Endothelial cell of umbilical vein (primary cell): ENCODE measurements around the gene KLF3. TPM values are rescaled to one million over a fixed set of nuclear protein-coding genes. Genes with fewer than 3 reads are reported as not detected.

ENCODE experiments used
- BruUV-seq: library from RNA; stranded (reverse); fragments of 400-500 nt; replicated peaks from 2 replicates; lab custom pipeline; 2021; lab: Mats Ljungman, UMichigan
- CTCF ChIA-PET: fragments of 300-600, 350-600 bp; sonication (Branson Sonifier 250); formaldehyde crosslinking; loops from one replicate; lab custom pipeline; 2021; ENCODE audit warnings: antibody characterized with exemption, inconsistent platforms; lab: Charles Lee
- POLR2A ChIA-PET: fragments of 300-600, 350-600 bp; sonication (Branson Sonifier 250); formaldehyde crosslinking; loops from one replicate; lab custom pipeline; 2021; ENCODE audit warnings: antibody characterized with exemption, inconsistent platforms; lab: Charles Lee
- DNase-seq: peaks from one replicate; pipeline ENCODE4 v3.0.0-alpha.2; 2011; ENCODE audit warnings: low read depth, low spot score
- FAIRE-seq: peaks from 2 replicates; lab custom pipeline; 2011; peaks lifted over from hg19 to GRCh38; lab: Jason Lieb, UNC
- H2AFZ ChIP-seq: 2 replicates; pipeline ENCODE4 v1.6.0; 2012; ENCODE audit warnings: low read depth, low read length, control low read depth, inconsistent platforms
- H3K27ac ChIP-seq: 2 replicates; pipeline ENCODE4 v1.5.1; 2011; ENCODE audit warnings: low read depth, mild to moderate bottlenecking, control low read depth, low read length, moderate library complexity; ENCODE audit not compliant: insufficient read depth
- H3K27me3 ChIP-seq, 2 experiments: 2 replicates each; pipeline versions ENCODE4 v1.6.0 to v1.6.1; 2011; ENCODE audit warnings: low read length in 2 of 2, mixed read lengths in 1 of 2; ENCODE audit not compliant: control insufficient read depth in 2 of 2, insufficient read depth in 2 of 2
- H3K36me3 ChIP-seq, 2 experiments: 2 replicates in 1 of 2; 3 replicates in 1 of 2; pipeline ENCODE4 v1.5.1; 2011; ENCODE audit warnings: low read length in 2 of 2, mild to moderate bottlenecking in 1 of 2, moderate library complexity in 1 of 2; ENCODE audit not compliant: control insufficient read depth in 2 of 2, insufficient read depth in 2 of 2; ENCODE audit errors: extremely low read depth in 1 of 2
- H3K4me1 ChIP-seq: 3 replicates; pipeline ENCODE4 v1.5.1; 2011; ENCODE audit warnings: mild to moderate bottlenecking, low read length; ENCODE audit not compliant: control insufficient read depth, insufficient read depth; ENCODE audit errors: extremely low read depth
- H3K4me2 ChIP-seq: 2 replicates; pipeline ENCODE4 v1.6.1; 2011; ENCODE audit warnings: low read length, control low read depth, mixed read lengths; ENCODE audit not compliant: insufficient read depth
- H3K4me3 ChIP-seq, 3 experiments: fragments of 200-600 bp in 1 of 3; sonication (generic), shearing (Covaris generic) in 1 of 3; replicated peaks in 1 of 3; 2 replicates each; pipeline ENCODE4 v1.5.1; 2011 to 2016; ENCODE audit warnings: control low read depth in 3 of 3, low read length in 3 of 3, mild to moderate bottlenecking in 2 of 3, inconsistent platforms in 1 of 3, low read depth in 1 of 3, moderate library complexity in 1 of 3; ENCODE audit not compliant: insufficient read depth in 1 of 3
- H3K79me2 ChIP-seq: 2 replicates; pipeline ENCODE4 v1.6.0; 2012; ENCODE audit warnings: low read length, inconsistent platforms; ENCODE audit not compliant: control insufficient read depth, insufficient read depth
- H3K9ac ChIP-seq: replicated peaks from 2 replicates; pipeline ENCODE3; 2011; ENCODE audit warnings: low read length, control low read depth; ENCODE audit not compliant: insufficient read depth; ENCODE audit errors: extremely low read depth
- H3K9me1 ChIP-seq: replicated peaks from 3 replicates; pipeline ENCODE4 v1.6.0; 2011; ENCODE audit warnings: mild to moderate bottlenecking, low read length; ENCODE audit not compliant: control insufficient read depth, insufficient read depth; ENCODE audit errors: extremely low read depth
- H3K9me3 ChIP-seq: replicated peaks from 2 replicates; pipeline ENCODE4 v1.5.1; 2012; ENCODE audit warnings: low read length, inconsistent platforms; ENCODE audit not compliant: control insufficient read depth, insufficient read depth
- H4K20me1 ChIP-seq: replicated peaks from 2 replicates; pipeline ENCODE3; 2011; ENCODE audit warnings: mild to moderate bottlenecking, low read length; ENCODE audit not compliant: control insufficient read depth, insufficient read depth; ENCODE audit errors: extremely low read depth
- CTCF ChIP-seq, 2 donors: IDR thresholded peaks; 1 replicate in 1 of 2; 2 replicates in 1 of 2; pipeline ENCODE4 v1.5.1; 2011; ENCODE audit warnings: low read length in 2 of 2, mild to moderate bottlenecking in 2 of 2, moderate library complexity in 2 of 2, control low read depth in 1 of 2, inconsistent platforms in 1 of 2, low read depth in 1 of 2; ENCODE audit not compliant: insufficient read depth in 1 of 2; ENCODE audit errors: extremely low read depth in 1 of 2
- EZH2 ChIP-seq: IDR thresholded peaks from 2 replicates; pipeline ENCODE4 v1.6.1; 2012; ENCODE audit warnings: borderline replicate concordance, low read depth, mild to moderate bottlenecking, moderate library complexity, low read length, inconsistent platforms; ENCODE audit not compliant: severe bottlenecking
- FOS ChIP-seq: IDR thresholded peaks from 2 replicates; pipeline ENCODE4 v1.6.1; 2011; ENCODE audit warnings: mild to moderate bottlenecking, low read length, moderate library complexity, borderline replicate concordance; ENCODE audit not compliant: insufficient read depth
- GATA2 ChIP-seq: IDR thresholded peaks from 2 replicates; pipeline ENCODE4 v1.7.0; 2011; ENCODE audit warnings: low read depth, mild to moderate bottlenecking, moderate library complexity, mixed read lengths, low read length; ENCODE audit not compliant: insufficient read length, insufficient read depth
- JUN ChIP-seq: IDR thresholded peaks from 2 replicates; pipeline ENCODE4 v1.6.1; 2011; ENCODE audit warnings: borderline replicate concordance, low read depth; ENCODE audit not compliant: insufficient read length, insufficient read depth
- MYC ChIP-seq: IDR thresholded peaks from one replicate; pipeline ENCODE4 v1.6.1; 2011; ENCODE audit warnings: mild to moderate bottlenecking, low read depth, low read length
- POLR2AphosphoS5 ChIP-seq: IDR thresholded peaks from 2 replicates; pipeline ENCODE4 v1.6.1; 2012; ENCODE audit warnings: low read depth, mild to moderate bottlenecking, control low read depth, low read length, moderate library complexity; ENCODE audit not compliant: insufficient read depth
- dilution Hi-C: fragments of 300-500 bp; cut with MboI; formaldehyde crosslinking; loops from one replicate; pipeline ENCODE4 v1.15.0; 2019; ENCODE audit warnings: low sequenced_read_pairs; ENCODE audit not compliant: extremely low pct_ligation_motif_present
- intact Hi-C: fragments of 100-400 bp; cut with micrococcal nuclease; formaldehyde crosslinking; loops from one replicate; pipeline ENCODE4 v1.10.0; 2022
- polyA plus RNA-seq, 4 experiments: library from polyadenylated mRNA; depleted of rRNA in 3 of 4; stranded (reverse) in 3 of 4; unstranded in 1 of 4; fragments of >200 nt; gene quantifications; 2 replicates each; pipeline versions ENCODE4 v1.2.1 to v1.2.3, GENCODE V29; 2011 to 2012; ENCODE audit warnings: missing spikeins in 1 of 4
- total RNA-seq: library from RNA; stranded (reverse); gene quantifications from 2 replicates; pipeline ENCODE4 v1.2.3, GENCODE V29; 2021
- TF ChIP-seq, protein P1 (sequence below): IDR thresholded peaks from 2 replicates; pipeline ENCODE4 v1.6.1; 2011; ENCODE audit not compliant: insufficient read depth, insufficient read length

KLF3 gene
- total and polyA plus RNA-seq, 2 donors (not counting 3 experiments of a cell fraction or from before 2014, with no cell fraction given) = 27.7 to 50.5 TPM

- Histone ChIP-seq H4K20me1 (no peaks in the 10 kb centered on the region), H2AFZ (no peak overlapping the region), H3K27me3 (no peaks in the 10 kb centered on the region), H3K4me1 (peaks cover 75% of the 10 kb centered on the region), H3K4me2 (peak overlapping the region; percentile 90), H3K9me3 (no peaks in the 10 kb centered on the region), H3K9me1 (no peaks in the 10 kb centered on the region), H3K9ac (peak overlapping the region; percentile 99), H3K4me3 (peak overlapping the region in 1 of 3 experiments; percentile 67), H3K27ac (peak overlapping the region; percentile 99), H3K36me3 (no peaks in the 10 kb centered on the region), H3K79me2 (peaks cover 93% of the 10 kb centered on the region)
- CTCF ChIA-PET = interaction anchor here (1.0 to 3.4 kb wide), 5 partner anchors 18 to 508 kb away, joined by 3 to 21 read pairs (median 5); no protein-coding TSS in a partner anchor
- peak; percentile 86 for DNase-seq
- FAIRE-seq = peak; percentile 78
- intact Hi-C loops (loop anchor here (2.0 to 10.0 kb wide), 3 partner anchors 198 to 1386 kb away; partner anchors contain the start of genes FAM114A1 and N4BP2), dilution Hi-C loops (loop anchor here (25.0 kb wide), 1 partner anchor 507 kb away; no protein-coding TSS in a partner anchor)
- POLR2A ChIA-PET = interaction anchor here (0.6 to 0.7 kb wide), 2 partner anchors 18 to 988 kb away, joined by 3 to 6 read pairs; no protein-coding TSS in a partner anchor
- no TSS peak for BruUV-seq
- TF ChIP-seq FOS (no peak), EZH2 (no peak), MYC (no peak), GATA2 (peak; percentile 77), CTCF (IDR thresholded peaks at IDR 0.05; ENCODE audit: extremely low read depth in 1 of 2, insufficient read depth in 1 of 2, low read depth in 1 of 2, low read length in 2 of 2) (no peak), POLR2AphosphoS5 (no peak), JUN (no peak)
- TF ChIP-seq, protein P1, sequence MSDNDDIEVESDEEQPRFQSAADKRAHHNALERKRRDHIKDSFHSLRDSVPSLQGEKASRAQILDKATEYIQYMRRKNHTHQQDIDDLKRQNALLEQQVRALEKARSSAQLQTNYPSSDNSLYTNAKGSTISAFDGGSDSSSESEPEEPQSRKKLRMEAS = no peak
These were observed 5.2 kb downstream of the KLF3 start for GRCh38 chr4:38669208-38669607.
